Fibroblast of the conjunctiva (primary cell): ENCODE measurements around the gene AGAP1.

Experiments
- DNase-seq: peaks from one replicate; pipeline ENCODE4 v3.0.0-alpha.2; 2010; ENCODE audit warnings: low read depth

AGAP1 gene

DNA sequence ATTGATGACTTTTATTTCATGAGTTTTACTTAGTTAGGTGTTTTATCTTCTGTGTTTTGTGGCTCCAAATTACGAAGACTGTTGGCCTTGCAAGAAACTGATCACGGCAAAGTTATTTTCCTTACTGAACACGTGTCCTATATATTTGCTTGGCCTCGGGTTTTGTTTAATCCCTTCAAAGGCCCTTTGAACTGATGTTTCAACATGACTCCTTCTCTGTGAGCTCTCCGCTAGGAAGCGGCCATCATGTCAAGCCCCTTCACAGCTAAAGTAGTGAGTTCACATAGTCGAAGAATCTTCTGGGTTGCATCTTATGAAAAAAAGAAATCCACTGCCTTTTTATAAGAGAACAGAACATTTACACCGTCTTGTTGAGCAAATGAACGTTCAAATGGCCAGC, 515.0 kb downstream of the AGAP1 start:
- no peak for DNase-seq

DNA sequence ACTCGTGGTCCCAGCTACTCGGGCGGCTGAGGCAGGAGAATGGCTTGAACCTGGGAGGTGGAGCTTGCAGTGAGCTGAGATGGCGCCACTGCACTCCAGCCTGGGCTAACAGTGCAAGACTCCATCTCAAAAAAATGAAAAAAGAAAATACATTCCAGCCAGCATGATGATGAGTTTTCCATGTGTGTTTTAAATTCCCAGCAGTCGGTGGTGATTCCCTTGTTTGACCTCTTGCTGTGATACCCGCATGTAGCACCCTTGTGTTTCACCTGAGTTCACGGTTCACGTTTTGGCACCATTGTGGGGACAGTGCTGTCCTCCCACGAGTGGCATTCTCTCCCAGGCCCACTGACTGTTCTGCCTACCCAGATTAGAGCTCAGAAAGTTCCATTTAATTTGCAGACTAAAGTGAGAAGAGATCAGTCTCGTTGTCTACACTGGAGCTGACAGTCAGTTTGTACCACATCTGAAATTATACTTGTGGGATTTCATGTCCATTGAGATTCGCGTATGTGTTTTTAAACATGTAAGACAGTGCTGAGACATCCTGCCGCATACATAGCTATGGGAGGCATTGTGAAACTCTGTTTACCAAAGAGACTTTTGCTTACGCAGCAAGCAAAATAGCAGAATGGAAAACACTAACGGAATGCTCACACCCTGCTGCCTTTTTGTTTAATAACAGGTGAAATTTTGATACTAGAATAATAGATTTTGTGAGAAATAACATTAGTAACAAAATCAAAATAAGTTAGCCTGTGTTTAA, 517.3 kb downstream of the AGAP1 start:
- DNase-seq, result no peak

DNA sequence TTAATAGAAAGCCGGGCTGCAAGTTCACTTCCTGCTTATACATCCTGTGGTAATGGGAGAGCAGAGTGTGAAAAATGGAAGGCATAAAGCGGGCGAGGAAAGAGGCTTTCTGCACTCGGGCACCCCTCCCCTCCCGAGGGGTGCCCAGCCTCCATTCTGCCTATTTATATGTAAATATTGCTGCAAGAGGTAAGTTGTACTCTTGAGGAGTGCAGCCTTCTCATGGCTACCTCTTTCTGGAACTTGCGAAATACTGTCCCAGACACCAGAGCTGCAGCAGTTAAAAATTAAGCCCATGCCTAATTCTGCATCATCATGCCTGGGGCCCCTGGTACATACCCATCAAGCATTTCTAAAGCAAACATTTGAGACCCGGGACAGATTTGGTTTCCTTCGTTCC, 518.3 kb downstream of the AGAP1 start:
- DNase-seq, result no peak

DNA sequence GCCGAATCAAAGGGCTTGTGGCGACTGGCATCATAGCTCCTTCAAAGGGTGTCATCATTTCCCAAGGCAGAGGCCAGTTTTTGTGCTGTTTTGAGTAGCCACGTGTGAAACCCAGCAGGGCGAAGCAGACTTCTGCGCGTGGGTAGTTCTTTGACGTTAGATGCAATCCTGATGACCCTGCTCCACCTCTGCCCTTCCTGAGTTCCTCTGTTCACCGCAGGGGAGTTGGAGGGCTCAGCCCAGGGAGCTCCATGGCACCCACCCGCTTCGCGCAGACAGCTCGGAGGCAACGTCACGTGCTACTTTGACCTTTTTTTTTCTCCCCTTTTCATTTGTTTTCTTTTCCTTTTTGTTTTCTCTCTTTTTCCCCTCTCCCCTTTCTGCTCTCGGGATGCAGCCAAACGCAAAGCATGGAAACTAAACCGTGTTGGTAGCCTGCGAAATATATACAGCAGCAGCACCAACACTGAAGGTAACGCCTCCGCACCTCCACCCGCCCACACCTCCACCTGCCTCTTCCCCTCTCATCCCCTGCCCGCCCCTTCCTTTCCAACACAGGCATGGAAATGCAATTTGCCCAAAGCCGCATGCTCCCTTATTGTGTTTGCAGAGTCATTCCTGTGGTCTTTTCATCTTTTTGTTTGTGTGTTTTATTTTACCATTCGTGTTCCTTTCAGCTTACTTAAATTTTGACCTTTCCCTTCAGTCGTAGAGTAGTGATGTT, 520.7 kb downstream of the AGAP1 start:
- no peak for DNase-seq

DNA sequence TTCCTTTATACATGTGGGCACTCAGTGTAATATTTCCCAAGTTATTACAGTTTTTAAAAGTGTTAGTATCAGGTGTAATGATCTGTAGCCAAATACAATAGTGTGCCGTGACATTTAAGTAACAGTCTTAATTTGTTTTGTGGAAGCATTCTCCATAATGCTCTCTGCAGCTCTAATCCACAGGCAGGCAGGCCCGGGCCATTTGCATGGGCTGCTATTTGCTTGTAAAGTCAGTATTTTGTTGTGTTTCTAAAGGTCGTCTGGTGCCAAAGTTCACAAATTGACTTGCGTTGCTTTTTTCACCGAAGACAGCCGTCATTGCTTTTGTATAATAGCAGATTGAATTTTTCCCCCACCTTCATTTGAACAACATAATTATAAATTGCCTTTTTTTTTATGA, 521.3 kb downstream of the AGAP1 start:
- DNase-seq, result no peak

DNA sequence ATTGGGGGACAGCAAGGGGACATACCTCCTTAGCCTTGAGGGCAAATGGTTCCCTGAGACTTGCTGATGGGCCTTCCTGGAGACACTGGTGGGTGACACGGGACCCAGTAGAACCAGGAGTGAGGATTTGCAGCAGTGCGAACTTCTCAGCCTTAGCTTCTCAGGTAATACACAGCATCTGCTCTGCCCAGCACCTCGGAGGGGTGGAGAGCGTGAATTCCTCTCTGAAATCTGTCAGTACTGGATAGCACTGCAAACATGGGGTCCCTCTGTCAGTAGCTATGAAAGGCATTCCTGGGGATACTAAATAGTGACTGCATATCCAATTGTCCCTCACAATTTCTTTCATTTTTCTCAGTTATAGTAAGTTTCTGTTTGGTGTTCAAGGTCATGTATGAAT, 522.7 kb downstream of the AGAP1 start:
- no peak for DNase-seq

DNA sequence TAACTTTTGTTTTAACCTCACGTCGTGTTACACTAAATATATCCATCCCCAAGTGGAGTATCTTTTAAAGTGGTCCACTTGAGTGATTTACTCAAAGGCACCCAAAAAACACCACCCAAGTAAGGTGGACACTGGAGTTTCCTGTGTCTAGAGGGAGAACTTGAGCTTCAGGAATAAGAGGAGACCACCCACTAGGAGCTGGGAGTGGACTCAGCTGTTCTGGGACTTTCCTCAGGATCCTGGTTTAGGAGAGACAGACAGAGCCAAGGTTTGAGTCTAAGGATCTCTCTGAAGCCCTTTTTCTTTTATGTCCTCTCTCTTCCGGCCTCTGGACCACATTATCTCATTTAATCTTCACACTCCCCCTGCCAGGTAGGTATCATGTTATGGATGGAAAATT, 523.6 kb downstream of the AGAP1 start:
- no peak for DNase-seq

DNA sequence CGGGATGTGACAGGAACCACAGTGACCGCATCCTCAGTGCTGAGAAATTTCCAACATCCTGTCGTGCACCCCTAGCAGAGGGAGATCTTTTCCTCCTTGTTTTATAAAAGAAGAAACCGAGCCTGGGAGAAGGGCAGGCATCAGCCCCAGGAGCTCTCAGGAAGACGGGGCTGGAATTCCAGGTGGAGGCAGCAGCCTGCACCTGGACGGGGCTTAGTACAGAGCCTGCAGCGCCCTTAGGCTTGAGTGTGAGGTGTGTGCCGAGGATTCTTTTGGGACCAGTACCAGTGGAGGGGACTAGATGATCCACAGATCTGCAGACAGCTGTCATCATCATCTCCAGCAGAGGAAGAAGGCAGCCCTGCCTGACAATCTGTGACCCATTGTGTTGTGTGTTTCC, 525.6 kb downstream of the AGAP1 start:
- DNase-seq, result no peak

DNA sequence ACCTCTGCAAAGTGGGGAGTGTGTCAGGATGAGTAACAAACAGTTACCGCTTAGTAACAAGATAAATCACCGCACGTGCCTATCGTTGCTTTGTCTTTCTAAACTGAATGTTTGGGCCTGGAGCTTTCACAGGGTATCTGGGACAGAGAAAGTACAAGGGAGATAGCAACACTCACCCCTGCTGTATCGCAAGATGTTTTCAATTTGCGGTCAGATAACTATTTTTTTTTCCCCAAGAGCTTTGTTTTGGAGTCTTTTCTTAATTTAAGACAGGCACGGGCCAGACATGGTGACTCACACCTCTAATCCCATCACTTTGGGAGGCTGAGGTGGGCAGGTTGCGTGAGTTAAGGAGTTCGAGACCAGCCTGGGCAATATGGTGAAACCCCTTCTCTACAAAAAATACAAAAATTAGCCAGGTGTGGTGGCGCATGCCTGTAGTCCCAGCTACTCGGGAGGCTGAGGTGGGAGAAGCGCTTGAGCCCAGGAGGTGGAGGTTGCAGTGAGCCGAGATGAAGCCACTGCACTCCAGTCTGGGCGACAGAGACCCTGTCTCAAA, 527.7 kb downstream of the AGAP1 start:
- DNase-seq, result peak; percentile 46

DNA sequence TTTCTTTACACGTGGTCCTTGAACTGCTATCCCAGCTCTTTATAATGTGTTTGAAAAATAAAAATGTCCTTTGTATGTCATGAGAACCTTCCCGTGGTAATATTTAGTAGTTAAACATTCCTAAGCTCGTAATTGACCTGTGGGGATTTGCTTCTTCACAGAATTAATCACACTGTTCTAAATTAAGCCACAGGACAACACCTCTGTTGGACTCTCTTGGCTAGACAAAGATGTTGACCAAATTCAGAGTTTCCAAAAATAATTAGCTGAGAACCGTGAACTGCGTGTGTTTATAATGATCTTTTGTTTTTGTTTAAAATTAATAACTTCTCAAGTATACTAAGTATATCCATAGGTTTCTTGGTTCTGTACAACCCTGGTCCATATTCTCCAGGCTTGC, 528.3 kb downstream of the AGAP1 start:
- no peak for DNase-seq

DNA sequence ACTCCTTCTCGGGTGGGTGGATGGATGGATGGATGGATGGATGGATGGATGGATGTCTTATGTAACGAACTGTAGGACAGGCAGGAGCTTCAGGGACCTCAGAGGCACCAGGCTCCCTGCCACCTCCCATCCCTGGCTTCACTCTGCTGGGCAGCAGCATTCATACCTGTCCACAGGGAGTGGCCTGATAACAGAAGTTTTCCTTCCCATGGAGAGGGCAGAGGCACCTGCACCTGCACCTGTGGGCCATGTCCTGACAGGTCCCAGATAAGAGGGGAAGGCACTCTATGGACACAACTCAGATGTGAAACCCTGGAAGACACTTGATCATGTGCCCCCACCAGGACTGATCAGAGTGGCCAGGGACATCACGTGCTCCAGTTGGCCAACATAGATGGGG, 532.0 kb downstream of the AGAP1 start:
- DNase-seq, result no peak

DNA sequence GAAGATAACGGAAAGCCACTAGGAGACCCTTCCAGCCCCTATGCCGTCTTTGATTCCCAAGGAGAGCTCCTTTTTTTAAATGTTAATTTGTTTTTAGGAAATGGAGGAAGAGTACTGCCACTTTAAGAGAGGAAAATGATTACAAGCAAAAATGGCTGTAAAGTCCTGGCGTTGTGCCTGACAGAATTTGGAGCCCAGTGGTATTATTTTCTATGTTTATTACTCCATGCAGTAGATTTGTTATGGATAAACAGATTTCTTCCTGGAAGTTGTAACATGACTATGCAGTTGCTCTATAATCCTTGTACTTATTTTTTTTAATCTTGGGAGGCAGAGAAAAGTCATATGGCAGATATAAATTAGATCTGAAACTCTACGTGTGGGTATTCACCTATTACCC, 533.0 kb downstream of the AGAP1 start:
- DNase-seq, result no peak

DNA sequence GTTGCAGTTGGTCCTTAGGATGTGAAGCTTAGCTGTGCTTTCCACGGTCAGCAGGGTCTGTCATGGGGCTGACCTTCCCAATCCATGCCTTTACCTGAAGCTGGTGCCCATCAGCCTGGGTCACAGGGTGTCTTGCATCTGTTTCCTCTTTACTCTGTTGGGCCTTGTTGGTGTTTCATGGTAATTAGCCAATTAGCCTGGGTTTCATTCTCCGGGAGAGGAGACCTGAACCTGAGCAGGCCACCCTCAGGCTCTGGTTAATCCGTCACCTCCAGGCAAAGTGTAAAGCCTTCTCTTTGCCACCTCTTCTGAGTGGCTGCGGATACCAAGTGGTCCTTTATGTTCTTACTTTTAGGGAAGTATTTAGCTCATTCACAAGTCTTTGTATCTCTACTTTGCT, 534.2 kb downstream of the AGAP1 start:
- no peak for DNase-seq

DNA sequence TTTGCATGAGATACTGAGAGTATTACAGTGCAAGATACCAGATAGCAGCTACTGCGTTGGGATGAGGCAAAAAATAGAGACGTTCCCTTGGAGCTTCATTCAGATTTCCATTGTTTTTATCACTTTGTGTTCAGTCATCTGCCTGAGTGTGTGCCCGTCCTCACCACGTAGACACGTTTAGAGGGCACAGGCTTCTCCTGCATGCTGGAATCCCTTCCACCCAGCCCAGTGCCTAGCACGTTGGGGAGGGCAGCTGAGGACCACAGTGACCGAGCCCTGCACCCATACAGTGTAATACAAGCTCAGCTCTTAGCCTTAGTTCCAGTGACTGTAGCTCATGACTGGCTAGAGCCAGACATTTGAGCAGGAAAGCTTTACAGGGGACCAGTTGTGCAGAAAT, 539.6 kb downstream of the AGAP1 start:
- DNase-seq, result no peak

DNA sequence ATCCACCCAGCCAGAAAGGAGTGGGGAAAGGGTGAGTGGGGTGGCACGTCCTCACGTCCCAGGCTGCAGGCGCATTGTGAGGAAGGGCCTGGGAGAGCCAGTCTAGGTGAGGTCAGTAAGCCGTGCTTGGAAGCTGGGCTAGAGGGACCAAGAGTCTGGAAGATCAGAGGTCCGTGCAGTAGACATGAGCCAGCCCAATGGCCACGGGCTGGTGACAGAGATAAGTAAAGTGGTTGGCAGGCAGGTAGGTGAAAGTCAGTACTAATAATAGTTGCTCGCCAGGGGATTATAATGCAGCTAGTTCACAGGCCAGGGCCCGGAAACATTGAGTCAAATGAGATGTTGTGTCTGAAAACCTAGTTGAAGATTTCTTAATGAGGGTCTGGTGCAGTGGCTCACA, 541.1 kb downstream of the AGAP1 start:
- DNase-seq, result no peak

DNA sequence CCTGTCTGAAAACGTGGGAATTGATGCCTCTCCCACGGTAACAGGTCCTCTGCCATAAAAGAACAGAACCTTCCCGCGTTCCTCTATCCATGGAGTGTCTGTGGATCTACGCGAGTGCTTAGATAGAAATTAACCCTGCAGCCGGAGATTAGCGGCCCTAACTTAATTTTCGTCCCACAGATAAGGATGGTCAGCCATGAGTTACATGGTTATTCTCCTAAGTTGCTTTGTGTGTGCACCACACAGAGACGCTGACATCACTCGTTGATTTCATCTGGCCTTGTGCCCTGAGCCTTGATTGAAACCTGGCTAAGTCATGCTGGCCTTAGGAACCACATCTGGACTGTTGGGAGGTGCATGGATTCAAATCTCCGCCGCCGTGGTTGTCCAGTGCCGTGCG, 542.2 kb downstream of the AGAP1 start:
- DNase-seq, result no peak

DNA sequence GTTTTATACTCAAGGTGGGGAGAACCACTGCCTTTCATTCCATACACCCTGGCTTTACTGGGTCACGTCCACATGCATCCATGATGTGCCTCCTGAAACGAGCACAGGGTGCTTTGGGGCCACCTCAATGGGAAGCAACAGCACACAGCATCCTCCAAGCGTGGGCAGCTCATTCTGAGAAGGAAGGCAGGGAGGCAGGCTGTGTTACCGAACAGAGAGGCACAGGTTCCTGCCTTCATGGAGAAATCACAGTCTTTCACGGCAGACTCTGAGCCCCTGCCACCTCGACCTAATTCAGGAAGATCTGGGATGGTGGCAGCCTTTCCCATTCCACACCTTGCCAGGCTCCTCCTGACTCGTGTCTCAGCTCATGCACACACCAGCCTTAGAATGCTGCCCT, 544.3 kb downstream of the AGAP1 start:
- no peak for DNase-seq

DNA sequence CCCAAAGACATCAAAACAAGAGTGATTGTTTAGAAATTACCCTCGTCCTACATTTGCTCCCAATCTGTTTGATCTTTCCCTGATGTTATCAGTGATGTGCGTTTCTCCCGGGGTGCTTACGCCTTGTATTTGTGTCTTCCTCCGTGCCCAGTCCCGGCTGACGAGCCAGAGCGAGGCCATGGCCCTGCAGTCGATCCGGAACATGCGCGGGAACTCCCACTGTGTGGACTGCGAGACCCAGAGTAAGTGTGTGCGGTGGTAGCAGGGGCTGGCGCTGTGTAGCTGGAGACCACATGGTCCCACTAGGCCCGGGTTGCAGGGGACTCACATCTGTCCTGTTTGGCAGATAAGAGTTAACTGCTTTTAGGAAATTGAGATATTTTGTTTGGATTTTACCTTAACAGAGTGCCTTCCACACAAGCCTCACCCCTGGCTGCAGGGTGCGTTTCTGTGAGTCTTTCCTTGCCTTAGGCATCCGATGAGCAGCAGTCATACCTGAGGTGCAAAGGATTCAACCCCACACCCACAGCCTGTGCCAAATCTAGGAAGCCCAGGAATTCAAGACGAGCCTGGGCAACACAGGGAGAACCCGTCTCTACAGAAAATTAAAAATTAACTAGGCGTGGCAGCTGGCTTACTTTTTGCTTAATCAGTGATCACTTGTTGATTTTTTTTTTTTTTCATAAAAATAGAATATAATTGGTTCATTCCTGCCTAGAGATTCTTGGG, 546.9 kb downstream of the AGAP1 start:
- DNase-seq, result no peak

DNA sequence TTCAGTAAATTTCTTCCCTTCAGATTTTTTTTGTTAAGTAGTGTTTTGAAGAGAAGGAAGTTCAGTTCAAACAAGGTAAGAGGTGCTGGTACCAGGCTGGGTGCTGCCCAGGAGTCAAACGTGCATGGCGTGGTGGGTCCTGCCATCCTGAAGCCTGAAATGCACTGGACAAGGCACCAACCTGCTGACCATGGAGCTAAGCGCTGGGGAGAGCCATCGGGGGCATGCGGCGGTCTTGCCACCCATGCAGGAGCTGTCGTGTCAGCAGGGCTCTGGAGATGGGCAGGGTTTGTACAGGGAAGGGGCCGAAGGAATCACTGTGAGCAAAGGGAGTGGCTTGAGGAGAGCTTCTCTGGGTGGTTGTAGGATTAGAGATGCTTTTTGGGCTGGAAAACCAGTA, 547.8 kb downstream of the AGAP1 start:
- DNase-seq, result no peak

DNA sequence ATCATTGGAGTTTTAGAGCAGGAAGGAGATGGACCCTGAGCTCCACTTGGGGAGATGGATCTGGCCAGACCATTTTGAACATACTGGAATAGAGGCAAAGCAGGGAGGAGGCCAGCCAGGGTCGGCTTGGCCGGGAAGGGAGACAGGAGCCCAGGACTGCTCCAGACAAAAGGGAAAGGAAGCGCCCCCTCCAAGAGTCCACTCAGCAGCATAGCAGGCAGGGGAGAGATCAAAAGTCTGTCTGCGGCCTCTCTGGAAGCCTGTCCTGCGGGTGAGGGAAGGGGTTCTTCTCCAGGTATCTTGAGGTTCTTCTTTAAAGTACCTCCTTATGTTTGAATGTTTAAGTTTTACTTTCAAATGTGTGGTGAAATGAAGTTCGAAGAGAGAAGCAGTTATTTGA, 548.2 kb downstream of the AGAP1 start:
- no peak for DNase-seq

DNA sequence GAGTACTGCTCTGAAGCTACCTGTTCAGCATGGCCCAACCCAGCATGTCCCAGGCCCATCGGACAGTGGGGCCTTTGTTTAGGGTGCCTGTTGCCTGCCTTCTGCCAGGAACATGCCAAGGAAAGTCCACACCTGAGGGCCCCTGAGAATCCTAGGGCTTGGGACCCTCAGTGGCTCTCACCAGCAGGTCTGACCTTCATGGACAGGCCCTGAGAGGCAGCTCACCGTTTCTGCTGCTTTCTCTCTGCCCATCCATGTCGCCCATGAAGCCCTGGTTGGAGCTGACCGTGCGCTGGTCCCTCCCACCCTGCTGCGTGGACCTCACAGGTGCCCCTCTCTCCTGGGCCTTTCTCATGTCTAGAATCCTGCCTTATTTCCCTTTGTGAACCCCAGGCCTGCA, 550.3 kb downstream of the AGAP1 start:
- no peak for DNase-seq

DNA sequence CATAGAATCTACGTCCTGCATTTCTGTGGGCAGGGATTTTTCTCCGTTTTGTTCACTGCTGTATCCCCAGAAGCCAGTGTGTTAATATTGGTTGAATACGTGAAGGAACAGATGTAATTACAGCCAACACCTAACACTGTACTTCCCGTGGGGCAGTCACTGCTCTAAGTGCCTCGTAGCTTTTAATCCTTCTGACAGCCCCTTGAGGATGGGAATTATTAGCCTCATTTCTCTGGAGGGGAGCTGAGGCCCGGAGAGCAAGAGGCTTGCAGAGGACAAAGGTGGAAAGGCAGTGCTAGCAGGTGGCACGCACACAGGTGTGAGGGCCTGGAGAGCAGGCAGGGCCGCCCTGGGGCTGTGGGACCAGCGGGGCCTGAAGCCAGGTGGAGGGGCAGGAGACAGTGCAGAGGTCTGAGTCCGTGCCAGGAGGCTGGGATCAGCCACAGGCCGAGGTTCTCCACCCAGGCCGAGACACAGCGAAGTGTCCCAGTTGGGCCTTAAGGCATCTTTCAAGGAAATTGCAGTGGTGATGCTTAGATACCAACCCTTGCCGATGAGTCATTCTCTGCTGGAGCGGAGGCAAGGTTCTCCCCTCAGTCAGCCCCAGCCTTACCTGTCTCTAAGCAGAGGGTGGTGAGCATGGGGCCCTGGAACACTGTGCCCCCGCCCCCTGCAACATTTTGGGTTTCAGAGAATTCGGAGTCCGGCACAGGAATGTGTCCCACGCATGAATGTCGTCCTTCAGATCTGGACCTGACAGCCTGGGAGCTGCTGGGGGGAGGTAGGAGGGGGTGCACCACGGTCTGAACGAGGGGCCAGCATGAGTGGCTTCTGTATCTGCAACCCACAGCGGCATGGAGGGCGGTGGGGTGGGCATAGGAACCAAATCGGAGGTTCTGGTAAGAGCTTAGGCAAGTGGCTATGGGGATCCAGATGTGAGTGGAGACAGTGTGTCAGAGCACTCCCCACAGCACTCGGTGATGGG, 551.7 kb downstream of the AGAP1 start:
- DNase-seq, result no peak
